ENCODE measurements around the gene NAMPT.

DNA sequence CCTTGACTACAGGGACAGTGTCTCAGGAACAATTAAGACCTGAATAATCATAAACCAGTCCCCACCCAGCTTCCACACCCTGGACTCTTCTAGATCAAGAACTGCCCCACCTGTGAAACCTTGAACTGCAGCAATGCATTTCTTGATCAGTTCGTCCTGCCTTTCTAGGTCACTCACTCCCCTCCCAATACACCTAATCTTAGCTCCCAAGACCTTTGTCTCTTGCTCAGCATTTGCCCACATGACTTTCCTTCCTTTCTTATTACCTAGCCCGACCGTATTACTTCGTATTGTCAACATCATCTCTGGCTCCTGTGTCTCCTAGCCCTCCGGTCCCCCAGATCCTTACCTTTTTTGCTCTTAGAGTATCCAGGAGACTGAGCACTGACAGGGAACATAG, 5.5 kb upstream of the NAMPT start:
- TF ChIP-seq CTCF (IDR thresholded peaks at IDR 0.05) (no peak), POLR2A (IDR thresholded peaks at IDR 0.05) (no peak)

Measured in heart left ventricle (tissue), 13 donors.